NCI-H2196 (cell line): ENCODE measurements around the gene OTUB2.

ENCODE experiments used
- DNase-seq: peaks from one replicate; lab custom pipeline; 2025; ENCODE audit not compliant: unreplicated experiment; lab: John Stamatoyannopoulos, UW

The OTUB2 gene

DNA sequence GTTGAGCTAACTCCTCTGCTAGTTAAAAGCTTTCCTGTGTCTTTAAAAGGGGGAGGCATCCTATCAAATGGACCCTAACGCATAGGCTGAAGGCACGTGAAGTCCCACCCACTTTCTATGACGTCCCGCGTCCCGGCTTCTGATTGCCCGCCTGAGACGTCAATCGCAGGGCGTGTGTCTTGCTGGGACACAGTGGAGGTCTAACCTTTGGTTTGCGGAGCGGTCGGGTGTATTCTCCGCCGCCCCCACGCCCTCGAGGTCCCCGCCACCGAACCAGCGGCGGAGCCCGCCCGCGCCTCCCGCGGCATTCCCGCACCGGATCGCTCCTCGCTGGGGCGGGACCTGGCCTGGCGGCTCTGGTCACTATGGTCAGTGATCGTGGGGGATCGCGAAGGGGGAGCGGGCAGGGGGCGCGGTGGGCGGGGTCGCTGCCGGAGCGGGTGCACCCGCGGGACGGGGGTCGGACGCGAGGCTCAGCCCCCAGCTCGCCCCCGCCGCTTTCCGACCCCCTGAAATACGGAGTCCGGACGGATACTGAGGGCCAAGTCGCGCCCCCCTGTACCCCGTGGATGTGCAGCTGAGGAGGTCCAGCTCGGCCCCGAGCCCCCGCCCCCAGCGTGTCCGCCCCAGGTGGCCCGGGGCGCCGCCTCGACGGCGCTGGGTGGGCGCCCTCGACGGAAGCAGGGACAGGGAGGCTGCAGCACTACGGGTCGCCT is at the start of gene OTUB2:
Gene OTUB2, plus strand, starts transcription at position 168 of the 716 bp plus-strand sequence. Its CDS starts 198 bp downstream, at position 366.
- peak; percentile 86 for DNase-seq

DNA sequence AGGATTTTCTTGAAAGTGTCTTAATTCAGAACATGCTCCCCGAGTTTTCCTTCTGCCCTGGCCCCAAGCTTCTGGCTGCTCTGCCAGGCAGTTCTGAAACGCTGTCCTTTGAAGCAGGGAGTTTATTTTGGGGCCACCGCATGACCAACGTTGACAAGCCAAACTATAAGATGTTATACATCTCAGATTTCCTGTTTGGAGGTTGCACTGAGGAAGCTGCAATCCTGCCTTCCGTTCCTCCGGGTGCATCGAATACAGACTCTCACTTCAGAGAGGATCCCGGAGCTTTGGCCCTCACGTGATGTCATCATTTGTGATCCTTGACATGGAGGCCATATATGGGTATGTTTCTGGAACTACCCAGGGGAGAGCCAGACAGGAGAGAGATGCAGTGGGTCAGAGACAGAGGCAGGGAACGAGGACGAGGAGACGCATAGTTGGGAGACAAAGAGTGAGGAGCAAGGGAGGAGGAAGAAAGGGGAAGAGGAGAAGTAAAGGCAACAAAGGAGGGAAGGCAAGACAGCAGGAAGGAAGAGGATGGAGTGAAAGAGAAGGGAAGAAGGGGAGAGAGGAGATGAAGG is 49.6 kb upstream of the OTUB2 start, which contains the start of gene ASB2:
Gene ASB2, minus strand, starts transcription at position 94 of the 581 bp plus-strand sequence. CDS start 12,031 bp downstream, outside the sequence.
- no peak for DNase-seq

DNA sequence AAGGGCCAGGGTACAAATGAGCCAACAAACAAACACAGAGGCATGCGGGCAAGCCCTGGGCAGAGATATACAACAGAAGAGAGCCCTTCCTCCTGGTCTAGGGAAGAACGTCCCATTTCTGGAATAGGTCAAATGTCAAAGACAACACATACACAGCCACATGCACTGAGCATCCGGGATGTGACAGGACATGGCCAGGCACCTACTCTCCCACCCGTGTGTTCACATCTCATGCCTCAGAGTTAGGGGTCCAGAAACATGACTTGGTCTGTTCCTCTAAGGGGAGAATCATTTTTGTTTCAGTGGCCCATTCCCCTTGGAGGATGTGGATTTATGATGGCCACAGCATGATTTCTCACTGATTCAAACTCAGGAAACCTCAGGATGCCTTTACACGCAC is 49.0 kb upstream of the OTUB2 start:
- DNase-seq = no peak

DNA sequence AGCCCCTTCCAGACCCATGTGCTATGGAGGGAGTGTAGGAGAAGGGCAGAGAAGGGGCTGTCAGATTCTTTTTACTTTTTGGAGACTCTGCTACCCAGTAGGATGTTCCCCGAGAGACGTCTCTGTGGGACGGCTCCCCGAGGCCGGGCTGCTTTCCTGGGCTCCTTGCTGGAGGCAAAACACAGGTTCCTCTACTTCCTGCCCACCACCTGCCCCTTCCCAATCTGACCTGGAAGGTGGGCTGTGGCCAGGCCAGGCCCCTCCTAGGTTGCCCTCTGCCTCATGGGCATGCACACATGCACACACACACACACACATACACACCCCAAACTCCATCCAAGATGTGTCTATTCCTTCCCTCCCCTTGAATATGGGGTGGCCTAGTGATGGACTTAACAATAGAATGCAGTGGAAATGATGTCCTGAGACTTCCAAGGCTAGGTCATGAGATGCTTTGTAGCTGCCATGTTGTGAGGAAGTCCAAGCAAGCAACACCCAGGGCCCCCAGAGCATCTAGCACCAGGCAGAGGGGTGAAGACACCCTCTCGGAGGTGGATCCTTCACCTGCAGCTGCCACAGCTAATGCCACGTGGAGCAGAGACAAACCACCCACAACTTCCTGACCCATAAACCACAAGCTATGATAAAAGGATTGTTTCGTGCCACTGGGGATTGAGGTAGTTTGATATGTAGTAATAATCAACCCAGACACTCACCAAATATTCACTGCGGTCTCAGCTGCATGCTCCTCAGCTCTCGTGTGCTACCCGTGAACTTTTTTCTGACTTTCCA is 48.2 kb upstream of the OTUB2 start:
- DNase-seq = no peak

DNA sequence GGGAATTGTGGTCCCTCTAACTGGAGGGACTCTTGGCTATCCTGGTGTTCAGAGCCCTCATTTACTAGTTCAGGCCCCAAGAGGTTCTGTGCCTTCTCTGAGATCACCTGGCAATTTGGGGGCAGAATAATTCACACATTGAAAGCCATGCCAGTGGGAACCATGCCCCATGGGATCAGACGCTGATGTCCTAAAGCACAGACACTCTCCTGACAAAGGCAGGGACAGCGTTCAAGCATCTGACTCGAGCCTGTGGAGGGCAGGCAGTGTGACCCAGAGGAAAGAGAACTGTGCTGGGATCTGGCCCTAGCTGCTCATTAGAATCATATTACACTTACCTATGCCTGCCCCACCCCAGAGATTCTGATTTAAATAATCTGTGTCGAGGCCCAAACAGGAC is 47.4 kb upstream of the OTUB2 start:
- no peak for DNase-seq

DNA sequence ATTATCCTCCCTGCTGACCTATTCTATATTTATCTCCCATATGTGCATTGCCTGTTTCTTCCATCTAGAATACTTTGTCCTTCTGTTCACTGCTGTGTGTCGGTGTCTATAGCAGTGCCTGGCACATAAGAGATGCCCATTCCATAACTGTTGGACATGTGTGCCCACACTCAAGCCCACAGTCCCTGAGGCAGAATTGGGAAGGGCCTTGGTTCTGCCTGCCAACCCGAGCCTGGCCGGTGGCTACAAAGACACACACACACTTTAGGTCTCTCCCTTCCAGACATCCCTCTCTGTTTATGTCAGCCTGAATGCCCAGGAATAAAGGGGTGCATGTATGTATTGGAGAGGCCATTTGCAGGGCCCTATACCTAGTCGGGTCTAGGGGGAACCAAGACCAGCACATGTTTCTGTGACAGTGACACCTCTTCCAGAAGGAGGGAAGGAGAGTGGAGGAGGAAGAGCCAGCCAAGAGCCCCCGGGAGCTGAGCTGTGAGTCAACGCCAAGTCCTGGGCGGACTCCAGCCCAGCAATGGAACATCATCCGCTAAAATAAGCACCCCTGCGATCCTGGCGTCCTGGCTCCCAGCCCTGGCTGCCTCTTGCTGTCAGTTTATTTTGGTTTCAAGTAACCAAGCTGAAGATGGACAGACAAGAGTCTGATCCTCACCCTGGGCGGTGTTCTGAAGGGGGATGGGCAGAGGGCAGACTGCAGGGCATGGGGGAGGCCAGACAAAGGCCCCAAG is 45.5 kb upstream of the OTUB2 start:
- no peak for DNase-seq

DNA sequence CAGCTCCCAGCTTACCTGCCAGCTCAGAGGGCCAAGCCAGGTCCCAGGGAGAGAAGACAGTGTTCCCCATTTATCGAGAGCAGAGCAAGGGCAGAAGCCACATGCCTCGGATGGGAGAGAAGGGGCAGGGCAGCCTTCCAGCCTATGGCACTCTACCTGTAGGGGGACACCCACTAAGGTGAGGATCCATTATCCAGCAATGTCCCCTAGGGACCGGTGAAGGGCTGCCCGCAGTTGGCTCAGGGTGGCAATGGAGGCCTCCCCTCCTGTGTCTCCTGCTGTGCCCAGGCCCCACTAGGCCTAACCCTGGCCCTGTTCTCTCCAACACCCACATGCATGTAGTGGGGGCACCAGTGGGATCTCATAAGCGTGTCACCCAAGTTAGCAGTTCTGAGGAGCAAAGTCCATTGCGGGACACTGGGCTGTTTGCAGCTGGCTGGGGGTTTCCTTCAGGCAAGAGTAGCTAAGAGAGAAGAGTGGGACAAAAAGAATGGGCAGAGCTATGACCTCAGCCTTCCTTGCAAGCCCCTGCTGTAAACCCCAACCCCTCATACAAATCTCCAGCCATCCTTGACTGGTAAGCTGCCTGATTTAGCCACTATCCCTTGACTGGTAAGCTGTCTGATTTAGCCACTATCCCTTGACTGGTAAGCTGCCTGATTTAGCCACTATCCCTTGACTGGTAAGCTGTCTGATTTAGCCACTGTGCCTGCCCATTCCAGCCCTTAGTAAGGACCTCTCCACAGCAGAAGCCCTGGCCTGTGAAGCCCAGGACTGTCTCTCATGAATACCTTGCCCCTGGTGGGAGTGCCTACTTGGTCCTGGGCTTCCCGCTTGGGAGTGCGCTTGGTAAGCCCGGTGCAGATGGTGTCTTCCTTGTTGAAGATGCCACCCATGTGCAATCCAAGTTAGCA is 44.6 kb upstream of the OTUB2 start:
- DNase-seq = no peak

DNA sequence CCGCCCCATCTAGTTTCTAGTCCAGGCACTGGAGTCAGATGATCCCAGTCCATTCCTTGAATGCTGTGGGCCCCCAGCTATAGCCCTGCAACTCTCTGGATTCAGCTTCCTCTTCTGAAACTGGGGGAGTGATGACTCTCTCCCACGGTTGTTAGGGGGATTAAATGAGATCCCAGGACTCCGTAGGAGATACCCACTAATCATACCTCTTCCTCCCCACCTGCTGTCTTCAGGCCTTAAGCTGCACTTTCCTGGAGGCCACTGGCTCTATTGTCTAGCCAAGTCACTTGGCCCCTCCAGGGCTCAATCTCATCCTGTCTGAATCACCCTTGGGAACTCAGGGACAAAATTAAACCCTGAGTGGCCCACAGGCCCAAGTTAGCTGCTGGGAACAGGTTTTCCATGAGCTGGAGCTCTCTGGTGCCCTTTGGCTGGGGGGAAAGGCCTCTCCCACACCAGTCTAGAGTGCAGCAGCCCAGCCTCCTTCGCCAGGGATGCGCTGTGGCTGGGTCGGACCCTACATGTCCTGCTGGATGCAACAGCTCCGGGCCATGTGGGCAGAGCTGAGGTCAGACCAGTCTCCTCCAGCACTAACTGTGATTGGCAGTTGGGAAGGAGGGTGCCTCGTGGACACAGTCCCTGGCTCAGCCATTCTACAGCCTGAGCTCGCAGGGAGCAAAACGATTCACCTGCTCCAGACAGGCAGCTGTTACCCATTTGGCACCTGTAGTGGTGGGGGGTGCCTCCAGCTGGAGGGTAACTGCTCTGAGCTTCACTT is 43.7 kb upstream of the OTUB2 start:
- no peak for DNase-seq

DNA sequence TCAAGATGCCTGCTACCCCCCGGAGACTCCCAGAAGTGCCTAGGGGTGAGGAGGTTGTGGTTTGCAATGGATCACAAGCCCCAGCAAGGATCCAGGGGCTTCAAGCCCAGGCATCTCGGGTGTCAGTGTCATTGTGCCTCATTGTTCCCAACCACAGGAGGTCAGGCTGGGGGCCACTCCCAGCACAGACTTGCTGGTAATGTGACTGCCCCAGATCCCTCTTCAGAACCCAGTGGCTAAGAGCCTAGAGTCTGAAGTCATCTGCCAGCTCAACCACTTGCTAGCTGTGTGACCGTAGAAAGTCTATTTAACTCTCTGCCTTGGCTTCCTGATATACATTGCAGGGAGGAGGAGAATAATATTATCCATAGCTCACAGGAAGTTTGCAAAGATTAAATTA is 42.1 kb upstream of the OTUB2 start:
- no peak for DNase-seq

DNA sequence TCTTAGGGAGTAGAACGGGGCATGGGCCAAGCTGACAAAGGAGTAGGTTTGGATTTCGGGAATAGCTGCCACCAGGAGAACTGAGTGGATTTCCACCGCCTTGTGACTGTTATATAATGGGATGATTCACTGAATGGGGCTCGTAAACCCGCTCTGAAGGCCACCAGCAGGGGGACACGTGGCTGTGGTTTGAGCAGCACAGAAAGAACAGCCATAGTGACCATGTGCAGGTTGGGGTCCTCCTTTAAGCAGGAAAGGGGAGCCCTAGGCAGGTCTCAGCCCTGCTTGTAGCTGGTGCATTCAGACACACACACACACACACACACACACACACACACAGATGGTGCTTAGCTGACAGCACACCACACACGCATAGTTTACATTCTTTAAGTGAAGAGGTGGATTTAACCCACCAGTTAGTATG is 41.1 kb upstream of the OTUB2 start:
- no peak for DNase-seq

DNA sequence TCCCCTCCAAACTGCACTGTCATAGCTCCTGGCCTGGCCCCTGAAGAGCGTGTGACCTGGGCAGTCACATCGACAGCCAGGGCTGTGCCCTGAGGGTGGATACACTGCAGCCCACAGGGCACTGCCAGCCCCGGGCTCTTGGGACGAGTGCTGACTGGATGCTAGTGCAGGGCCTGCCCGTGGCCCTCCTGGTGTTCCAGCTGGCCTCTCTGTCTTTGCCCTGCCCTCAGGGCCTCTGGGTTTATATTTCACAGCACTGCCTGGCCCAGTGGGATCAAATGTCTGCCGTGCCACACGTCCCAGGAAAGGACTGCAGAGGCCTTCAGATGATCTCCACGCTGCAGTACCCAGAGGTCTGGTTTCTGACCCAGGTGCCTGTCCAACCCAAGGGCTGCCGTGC is 39.2 kb upstream of the OTUB2 start:
- DNase-seq = no peak

DNA sequence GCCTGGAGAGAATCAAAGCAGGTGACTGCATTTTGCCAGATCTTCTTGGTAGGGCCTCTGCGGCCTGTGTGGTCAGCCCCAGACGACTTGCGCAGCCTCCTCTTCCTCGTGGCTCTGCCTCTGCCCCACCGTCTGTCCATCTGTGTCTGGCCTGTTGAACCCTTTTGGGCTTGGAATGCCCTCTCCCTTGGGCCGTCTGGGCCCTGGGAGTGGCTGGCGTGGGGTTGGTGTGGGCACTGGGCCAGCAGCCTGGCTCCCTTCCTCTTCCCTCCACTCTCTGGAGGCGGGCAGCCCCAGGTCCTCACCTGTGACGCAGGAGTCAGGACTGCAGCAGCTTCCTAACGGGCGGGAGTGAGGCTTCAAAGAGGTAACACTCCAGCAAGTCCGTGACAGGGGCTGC is 38.8 kb upstream of the OTUB2 start:
- no peak for DNase-seq

DNA sequence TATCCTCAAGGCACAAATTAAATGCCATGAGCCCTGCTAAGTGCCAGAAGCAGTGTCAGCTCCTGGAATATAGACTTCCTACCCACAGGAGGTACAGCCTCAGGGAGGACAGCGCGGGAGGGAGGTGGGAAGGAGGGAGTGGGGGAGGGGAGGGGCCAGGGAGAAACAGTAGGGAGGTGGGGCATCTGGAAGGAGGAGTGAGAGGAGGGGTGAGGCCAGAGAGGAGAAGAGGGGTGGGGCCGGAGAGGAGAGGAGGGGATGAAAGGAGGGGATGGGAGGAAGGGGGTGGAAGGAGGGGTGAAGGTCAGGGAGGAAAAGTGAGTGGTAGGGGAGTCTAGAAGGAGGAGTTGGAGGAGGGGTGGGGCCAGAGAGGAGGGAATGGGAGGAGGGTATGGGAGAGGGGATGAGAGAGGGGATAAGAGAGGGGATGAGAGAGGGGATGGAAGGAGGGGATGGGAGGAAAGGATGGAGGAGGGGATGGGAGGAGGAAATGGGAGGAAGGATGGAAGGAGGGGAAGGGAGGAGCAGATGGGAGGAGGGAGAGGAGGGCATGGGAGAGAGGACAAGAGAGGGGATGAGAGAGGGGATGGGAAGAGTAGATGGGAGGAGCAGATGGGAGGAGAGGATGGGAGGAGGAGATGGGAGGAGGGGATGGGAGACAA is 38.2 kb upstream of the OTUB2 start:
- DNase-seq = no peak

DNA sequence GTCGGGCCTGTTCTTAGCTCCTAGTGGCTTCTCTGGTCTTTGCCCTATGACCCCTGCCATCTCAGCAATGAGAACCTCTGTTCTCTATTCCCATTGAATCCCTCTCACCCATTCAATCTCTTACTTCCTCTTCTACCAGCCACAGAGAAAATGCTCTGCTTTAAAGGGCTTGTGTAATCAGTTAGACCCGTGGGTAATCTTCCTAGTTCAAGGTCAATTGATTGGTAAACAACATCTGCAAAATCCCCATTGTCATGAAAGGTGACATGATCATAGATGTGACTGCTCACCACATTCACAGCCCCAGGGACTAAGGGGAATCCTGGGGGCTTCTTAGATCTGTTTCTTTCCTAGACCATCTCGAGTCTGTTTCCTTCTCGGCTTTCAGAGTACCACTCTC is 36.2 kb upstream of the OTUB2 start:
- DNase-seq = no peak

DNA sequence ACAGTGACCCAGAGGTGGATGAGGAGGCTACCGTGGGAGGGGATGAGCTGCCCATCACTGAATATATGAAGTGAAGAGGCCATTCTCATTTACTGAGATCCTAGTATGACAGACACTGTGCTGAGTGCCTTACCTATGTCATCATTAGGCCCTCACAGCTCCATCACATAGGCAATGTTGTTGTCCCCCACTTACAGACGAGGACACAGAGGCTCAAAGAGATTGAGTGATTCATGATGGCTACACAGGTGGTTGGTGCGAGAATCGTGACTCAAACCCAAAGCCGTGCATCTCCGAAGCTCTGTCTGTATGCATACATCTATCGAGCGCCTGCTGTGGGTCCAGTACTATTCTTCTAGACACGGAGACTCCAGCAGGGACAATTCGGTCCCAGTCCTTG is 34.9 kb upstream of the OTUB2 start:
- no peak for DNase-seq

DNA sequence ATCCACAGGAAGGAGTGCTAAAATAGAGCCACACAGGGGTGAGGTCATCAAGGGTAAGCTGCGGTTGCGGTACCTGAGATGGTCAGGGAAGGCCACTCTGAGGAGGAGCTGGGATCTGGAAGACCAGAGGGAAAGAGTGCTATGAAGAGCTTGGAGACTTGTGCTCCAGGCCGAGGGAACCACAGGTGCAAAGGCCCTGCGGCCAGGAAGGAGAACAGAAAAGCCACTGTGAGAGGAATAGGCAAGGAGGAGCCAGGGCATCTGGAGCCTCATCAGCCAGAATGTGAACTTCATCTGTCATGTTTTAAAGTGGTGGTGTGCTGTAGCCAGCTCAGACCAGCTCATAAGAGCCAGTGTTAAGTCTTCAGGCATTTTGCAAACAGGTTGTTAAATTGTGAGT is 34.5 kb upstream of the OTUB2 start:
- no peak for DNase-seq

DNA sequence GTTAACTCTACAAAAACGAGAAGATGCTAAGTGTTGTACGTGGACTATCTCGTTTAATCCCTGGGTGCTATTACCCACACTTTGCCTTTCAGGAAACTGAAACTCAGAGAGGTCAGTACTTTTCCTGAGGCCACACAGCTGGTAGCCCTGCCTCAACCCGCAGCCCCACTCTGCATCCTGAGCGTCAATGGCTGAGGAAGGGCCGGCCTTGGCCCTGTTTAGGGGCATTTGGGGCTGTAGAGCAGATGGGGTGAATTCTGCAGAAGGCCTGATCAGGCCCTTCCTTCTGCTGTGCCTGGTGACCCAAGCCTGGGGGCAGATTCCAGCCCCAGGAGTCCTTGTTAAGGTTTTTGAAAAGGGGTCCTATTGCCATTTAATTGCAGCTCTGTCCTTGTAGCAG is 32.8 kb upstream of the OTUB2 start:
- DNase-seq = no peak

DNA sequence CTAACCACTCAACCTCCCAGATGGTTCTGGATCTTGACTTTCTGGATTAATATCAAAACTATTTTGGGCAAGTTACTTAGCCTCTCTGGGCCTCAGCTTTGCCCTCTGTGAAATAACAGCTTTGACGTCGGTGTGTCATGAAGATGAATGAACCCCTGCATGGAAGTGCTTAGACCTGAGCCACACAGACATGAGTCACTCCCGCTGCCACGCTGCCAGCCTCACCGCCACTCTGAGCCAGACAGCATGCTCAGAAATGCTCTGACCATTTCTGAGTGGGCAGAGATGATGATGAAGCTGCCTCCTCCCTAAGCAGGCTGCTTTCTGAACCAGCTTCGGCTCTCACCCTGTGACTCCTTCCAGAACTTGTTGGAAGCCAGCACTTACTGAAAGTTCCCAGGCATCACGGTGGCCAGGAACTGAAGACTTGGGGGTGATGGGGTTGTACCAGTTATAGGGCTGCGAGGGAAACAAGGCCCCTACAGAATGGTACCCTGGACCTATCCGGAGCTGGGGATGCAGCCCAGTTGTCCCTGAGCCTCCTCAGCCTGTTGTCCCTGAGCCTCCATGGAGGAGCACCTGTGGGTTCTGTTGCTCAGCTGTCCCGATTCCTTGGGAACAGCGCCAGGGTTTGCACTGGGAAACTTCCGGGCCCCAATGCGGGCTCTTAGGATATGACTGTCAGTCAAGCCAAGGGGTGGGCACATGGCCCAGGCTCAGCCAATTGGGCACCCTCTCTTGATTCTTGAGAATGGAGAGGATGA is 31.0 kb upstream of the OTUB2 start:
- no peak for DNase-seq
